DND-41 (cell line): ENCODE measurements around the gene TBX2.

ENCODE experiments used
- EZH2 ChIP-seq: IDR thresholded peaks from 3 replicates; pipeline ENCODE4 v1.6.1; 2012; ENCODE audit warnings: borderline replicate concordance, low read depth, mild to moderate bottlenecking, moderate library complexity, low read length, inconsistent platforms; ENCODE audit not compliant: severe bottlenecking
- TF ChIP-seq, protein P1 (sequence below): IDR thresholded peaks from 2 replicates; pipeline ENCODE4 v1.5.1; 2012; ENCODE audit warnings: borderline replicate concordance, low read length, moderate library complexity, mild to moderate bottlenecking; ENCODE audit not compliant: poor library complexity, severe bottlenecking; ENCODE audit errors: extremely low read depth

DNA sequence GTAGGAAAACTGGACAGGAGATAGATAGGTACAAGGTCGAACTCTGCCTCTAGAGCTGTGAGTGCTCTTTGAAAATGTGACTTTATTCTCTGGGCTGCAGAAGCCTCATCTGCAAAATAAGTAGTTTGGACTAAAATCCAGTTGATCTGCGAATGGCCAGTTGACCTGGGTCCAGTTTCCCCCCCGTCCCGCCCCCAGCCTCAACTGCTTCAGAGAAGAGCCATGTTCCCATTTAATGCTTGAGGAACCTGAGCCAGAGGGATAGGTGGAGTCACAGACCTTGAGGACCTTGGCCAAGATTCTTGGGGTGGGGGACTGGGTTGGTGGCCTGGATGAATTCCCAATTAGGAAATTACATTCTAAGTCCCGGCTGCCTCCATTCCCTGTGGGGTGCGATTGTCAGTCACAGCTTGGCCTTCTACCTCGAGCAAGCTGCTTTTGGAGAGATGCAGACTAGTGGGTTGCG, 14.1 kb downstream of the TBX2 start:
- TF ChIP-seq, protein P1, sequence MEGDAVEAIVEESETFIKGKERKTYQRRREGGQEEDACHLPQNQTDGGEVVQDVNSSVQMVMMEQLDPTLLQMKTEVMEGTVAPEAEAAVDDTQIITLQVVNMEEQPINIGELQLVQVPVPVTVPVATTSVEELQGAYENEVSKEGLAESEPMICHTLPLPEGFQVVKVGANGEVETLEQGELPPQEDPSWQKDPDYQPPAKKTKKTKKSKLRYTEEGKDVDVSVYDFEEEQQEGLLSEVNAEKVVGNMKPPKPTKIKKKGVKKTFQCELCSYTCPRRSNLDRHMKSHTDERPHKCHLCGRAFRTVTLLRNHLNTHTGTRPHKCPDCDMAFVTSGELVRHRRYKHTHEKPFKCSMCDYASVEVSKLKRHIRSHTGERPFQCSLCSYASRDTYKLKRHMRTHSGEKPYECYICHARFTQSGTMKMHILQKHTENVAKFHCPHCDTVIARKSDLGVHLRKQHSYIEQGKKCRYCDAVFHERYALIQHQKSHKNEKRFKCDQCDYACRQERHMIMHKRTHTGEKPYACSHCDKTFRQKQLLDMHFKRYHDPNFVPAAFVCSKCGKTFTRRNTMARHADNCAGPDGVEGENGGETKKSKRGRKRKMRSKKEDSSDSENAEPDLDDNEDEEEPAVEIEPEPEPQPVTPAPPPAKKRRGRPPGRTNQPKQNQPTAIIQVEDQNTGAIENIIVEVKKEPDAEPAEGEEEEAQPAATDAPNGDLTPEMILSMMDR, result no peak
- no peak for TF ChIP-seq EZH2
